OCI-LY1 (cell line): Measurements from ENCODE around the gene LY9.

Source experiments
- EZH2 ChIP-seq: fragments of 200-600 bp; sonication (generic), shearing (Covaris generic); IDR thresholded peaks from 2 replicates; pipeline ENCODE4 v1.8.0; 2017; ENCODE audit warnings: borderline replicate concordance, mixed run types, mild to moderate bottlenecking, antibody characterized with exemption, low read length, moderate library complexity, mixed read lengths
- TF ChIP-seq, protein P1 (sequence below): fragments of 200-600 bp; sonication (generic), shearing (Covaris generic); IDR thresholded peaks from 2 replicates; pipeline ENCODE4 v1.5.1; 2017; ENCODE audit warnings: mild to moderate bottlenecking, antibody characterized with exemption, low read length, moderate library complexity, mixed read lengths

DNA sequence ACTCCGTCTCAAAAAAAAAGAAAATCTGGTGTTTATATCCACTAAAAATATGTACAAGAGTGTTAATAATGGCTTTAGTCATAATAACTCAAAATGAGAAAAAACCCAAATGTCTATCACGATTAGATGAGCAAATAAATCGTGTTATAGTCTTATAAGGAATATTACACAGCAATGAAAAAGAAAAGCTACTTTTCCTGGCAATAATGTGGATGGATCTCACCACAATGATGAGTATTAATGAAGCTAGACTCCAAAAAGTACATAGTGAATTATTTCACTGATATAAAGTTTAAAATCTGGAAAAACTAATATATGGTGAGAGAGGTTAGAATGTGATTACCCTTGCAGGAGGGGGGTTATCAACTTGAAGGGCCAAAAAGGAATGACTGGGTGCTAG lies 57.0 kb downstream of the LY9 start:
- TF ChIP-seq, protein P1, sequence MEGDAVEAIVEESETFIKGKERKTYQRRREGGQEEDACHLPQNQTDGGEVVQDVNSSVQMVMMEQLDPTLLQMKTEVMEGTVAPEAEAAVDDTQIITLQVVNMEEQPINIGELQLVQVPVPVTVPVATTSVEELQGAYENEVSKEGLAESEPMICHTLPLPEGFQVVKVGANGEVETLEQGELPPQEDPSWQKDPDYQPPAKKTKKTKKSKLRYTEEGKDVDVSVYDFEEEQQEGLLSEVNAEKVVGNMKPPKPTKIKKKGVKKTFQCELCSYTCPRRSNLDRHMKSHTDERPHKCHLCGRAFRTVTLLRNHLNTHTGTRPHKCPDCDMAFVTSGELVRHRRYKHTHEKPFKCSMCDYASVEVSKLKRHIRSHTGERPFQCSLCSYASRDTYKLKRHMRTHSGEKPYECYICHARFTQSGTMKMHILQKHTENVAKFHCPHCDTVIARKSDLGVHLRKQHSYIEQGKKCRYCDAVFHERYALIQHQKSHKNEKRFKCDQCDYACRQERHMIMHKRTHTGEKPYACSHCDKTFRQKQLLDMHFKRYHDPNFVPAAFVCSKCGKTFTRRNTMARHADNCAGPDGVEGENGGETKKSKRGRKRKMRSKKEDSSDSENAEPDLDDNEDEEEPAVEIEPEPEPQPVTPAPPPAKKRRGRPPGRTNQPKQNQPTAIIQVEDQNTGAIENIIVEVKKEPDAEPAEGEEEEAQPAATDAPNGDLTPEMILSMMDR = no peak
- TF ChIP-seq EZH2 = no peak
